HG02763 (cell line): ENCODE data around the gene BCO2.
"Not testable (repeated sequence)": the region's sequence is repeated elsewhere in the genome, so short reads cannot be mapped to it uniquely, and the experiment has no call there.

Source experiments
- ATAC-seq: cut with Tn5 transposase; IDR thresholded peaks from one replicate; pipeline ENCODE4 v1.9.1; 2021; ENCODE audit warnings: mild to moderate bottlenecking, moderate library complexity; ENCODE audit not compliant: unreplicated experiment

BCO2 gene

GRCh38 chr11:112174789-112175598, at the start of gene BCO2:
Gene BCO2 (plus strand): TSS chr11:112175512. CDS start chr11:112175602, 90 bp downstream.
- ATAC-seq: no peak

GRCh38 chr11:112127056-112127455, 48.3 kb upstream of the BCO2 start:
- ATAC-seq: no peak

GRCh38 chr11:112128483-112129121, 46.7 kb upstream of the BCO2 start:
- no peak for ATAC-seq

GRCh38 chr11:112129656-112130055, 45.7 kb upstream of the BCO2 start:
- no peak for ATAC-seq

- ATAC-seq: no peak
These were observed 42.6 kb upstream of the BCO2 start for GRCh38 chr11:112132737-112133136.

- ATAC-seq: no peak
These were observed 40.8 kb upstream of the BCO2 start for GRCh38 chr11:112134473-112134872.

- ATAC-seq: no peak
These were observed 31.7 kb upstream of the BCO2 start for GRCh38 chr11:112143597-112143996.

- no peak for ATAC-seq
These were observed 24.8 kb upstream of the BCO2 start for GRCh38 chr11:112150517-112150916.

GRCh38 chr11:112156153-112156955, 19.0 kb upstream of the BCO2 start:
- ATAC-seq: no peak

- no peak for ATAC-seq
These were observed 18.2 kb upstream of the BCO2 start for GRCh38 chr11:112156956-112157766.

- no peak for ATAC-seq
These were observed 15.9 kb upstream of the BCO2 start for GRCh38 chr11:112159098-112160065.

GRCh38 chr11:112160091-112160848, 15.0 kb upstream of the BCO2 start:
- no peak for ATAC-seq

GRCh38 chr11:112161012-112161411, 14.3 kb upstream of the BCO2 start:
- ATAC-seq: no peak

- ATAC-seq: not testable (repeated sequence)
These were observed 13.1 kb upstream of the BCO2 start for GRCh38 chr11:112162200-112162599.

GRCh38 chr11:112162761-112163546, 12.4 kb upstream of the BCO2 start:
- no peak for ATAC-seq

- ATAC-seq: no peak
These were observed 11.2 kb upstream of the BCO2 start, which contains the start of gene IL18 for GRCh38 chr11:112163875-112164685. Gene IL18 (minus strand): TSS chr11:112164094. CDS start chr11:112155053, 9,041 bp downstream.

GRCh38 chr11:112165049-112165448, 10.3 kb upstream of the BCO2 start:
- no peak for ATAC-seq
